Measurements from ENCODE around the gene CYLD.

The CYLD gene

GRCh38 chr16:50839920-50840729 lies 98.2 kb downstream of the CYLD start:
- no peak for DNase-seq (ENCODE audit: low read depth)
- no peak; the same call in 1 of the 2 replicates for TF ChIP-seq CTCF (IDR thresholded peaks at IDR 0.05; ENCODE audit: control insufficient read depth, extremely low read depth, insufficient read depth)
- no peak overlapping the region for H3K4me3 ChIP-seq (ENCODE audit: low read depth, low read length)

- DNase-seq (ENCODE audit: low read depth), result no peak
- no peak for TF ChIP-seq CTCF (IDR thresholded peaks at IDR 0.05; ENCODE audit: control insufficient read depth, extremely low read depth, insufficient read depth)
- H3K4me3 ChIP-seq (ENCODE audit: low read depth, low read length), result no peak overlapping the region
Measured at GRCh38 chr16:50841081-50841886, 99.4 kb downstream of the CYLD start.

GRCh38 chr16:50842013-50842505 lies 100.2 kb downstream of the CYLD start:
- H3K4me3 ChIP-seq (ENCODE audit: low read depth, low read length), result no peak overlapping the region
- DNase-seq (ENCODE audit: low read depth), result no peak
- no peak for TF ChIP-seq CTCF (IDR thresholded peaks at IDR 0.05; ENCODE audit: control insufficient read depth, extremely low read depth, insufficient read depth)

- no peak for DNase-seq (ENCODE audit: low read depth)
- H3K4me3 ChIP-seq (ENCODE audit: low read depth, low read length), result no peak overlapping the region
- no peak for TF ChIP-seq CTCF (IDR thresholded peaks at IDR 0.05; ENCODE audit: control insufficient read depth, extremely low read depth, insufficient read depth)
Measured at GRCh38 chr16:50842589-50842988, 100.7 kb downstream of the CYLD start.

- no peak for DNase-seq (ENCODE audit: low read depth)
Measured at GRCh38 chr16:50844840-50845239, 103.0 kb downstream of the CYLD start.

GRCh38 chr16:50845296-50845695 lies 103.4 kb downstream of the CYLD start:
- no peak for TF ChIP-seq CTCF (IDR thresholded peaks at IDR 0.05; ENCODE audit: control insufficient read depth, extremely low read depth, insufficient read depth)
- no peak overlapping the region for H3K4me3 ChIP-seq (ENCODE audit: low read depth, low read length)
- no peak for DNase-seq (ENCODE audit: low read depth)

More at GRCh38 chr16:50844840-50845239, 103.0 kb downstream of the CYLD start:
- no peak overlapping the region for H3K4me3 ChIP-seq (ENCODE audit: low read depth, low read length)
- no peak for TF ChIP-seq CTCF (IDR thresholded peaks at IDR 0.05; ENCODE audit: control insufficient read depth, extremely low read depth, insufficient read depth)

Data from LNCaP clone FGC (cell line).